HUES6 (cell line): ENCODE data around the gene WDR11.
A peak's percentile ranks its signal among the peaks of the same experiment; 100 is the strongest.

Experiments used
- H3K27ac ChIP-seq: 2 replicates; pipeline ENCODE4 v1.7.0; 2013; ENCODE audit warnings: low read depth, mild to moderate bottlenecking, low read length, inconsistent platforms
- H3K27me3 ChIP-seq: 2 replicates; pipeline ENCODE4 v1.6.1; 2013; ENCODE audit warnings: low read length; ENCODE audit not compliant: control insufficient read depth, insufficient read depth
- H3K36me3 ChIP-seq: 2 replicates; pipeline ENCODE4 v1.6.1; 2013; ENCODE audit warnings: low read length; ENCODE audit not compliant: control insufficient read depth, insufficient read depth
- H3K4me1 ChIP-seq: 2 replicates; pipeline ENCODE4 v1.6.1; 2013; ENCODE audit warnings: low read length; ENCODE audit not compliant: control insufficient read depth, insufficient read depth
- H3K4me3 ChIP-seq: 2 replicates; pipeline ENCODE4 v1.5.1; 2013; ENCODE audit warnings: low read depth, low read length
- H3K9ac ChIP-seq: one replicate; pipeline ENCODE4 v1.6.1; 2013; ENCODE audit warnings: mild to moderate bottlenecking, low read length
- H3K9me3 ChIP-seq: 2 replicates; pipeline ENCODE4 v1.6.1; 2013; ENCODE audit warnings: low read depth, low read length; ENCODE audit not compliant: control insufficient read depth, insufficient read depth

Gene WDR11, protein sequence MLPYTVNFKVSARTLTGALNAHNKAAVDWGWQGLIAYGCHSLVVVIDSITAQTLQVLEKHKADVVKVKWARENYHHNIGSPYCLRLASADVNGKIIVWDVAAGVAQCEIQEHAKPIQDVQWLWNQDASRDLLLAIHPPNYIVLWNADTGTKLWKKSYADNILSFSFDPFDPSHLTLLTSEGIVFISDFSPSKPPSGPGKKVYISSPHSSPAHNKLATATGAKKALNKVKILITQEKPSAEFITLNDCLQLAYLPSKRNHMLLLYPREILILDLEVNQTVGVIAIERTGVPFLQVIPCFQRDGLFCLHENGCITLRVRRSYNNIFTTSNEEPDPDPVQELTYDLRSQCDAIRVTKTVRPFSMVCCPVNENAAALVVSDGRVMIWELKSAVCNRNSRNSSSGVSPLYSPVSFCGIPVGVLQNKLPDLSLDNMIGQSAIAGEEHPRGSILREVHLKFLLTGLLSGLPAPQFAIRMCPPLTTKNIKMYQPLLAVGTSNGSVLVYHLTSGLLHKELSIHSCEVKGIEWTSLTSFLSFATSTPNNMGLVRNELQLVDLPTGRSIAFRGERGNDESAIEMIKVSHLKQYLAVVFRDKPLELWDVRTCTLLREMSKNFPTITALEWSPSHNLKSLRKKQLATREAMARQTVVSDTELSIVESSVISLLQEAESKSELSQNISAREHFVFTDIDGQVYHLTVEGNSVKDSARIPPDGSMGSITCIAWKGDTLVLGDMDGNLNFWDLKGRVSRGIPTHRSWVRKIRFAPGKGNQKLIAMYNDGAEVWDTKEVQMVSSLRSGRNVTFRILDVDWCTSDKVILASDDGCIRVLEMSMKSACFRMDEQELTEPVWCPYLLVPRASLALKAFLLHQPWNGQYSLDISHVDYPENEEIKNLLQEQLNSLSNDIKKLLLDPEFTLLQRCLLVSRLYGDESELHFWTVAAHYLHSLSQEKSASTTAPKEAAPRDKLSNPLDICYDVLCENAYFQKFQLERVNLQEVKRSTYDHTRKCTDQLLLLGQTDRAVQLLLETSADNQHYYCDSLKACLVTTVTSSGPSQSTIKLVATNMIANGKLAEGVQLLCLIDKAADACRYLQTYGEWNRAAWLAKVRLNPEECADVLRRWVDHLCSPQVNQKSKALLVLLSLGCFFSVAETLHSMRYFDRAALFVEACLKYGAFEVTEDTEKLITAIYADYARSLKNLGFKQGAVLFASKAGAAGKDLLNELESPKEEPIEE

DNA sequence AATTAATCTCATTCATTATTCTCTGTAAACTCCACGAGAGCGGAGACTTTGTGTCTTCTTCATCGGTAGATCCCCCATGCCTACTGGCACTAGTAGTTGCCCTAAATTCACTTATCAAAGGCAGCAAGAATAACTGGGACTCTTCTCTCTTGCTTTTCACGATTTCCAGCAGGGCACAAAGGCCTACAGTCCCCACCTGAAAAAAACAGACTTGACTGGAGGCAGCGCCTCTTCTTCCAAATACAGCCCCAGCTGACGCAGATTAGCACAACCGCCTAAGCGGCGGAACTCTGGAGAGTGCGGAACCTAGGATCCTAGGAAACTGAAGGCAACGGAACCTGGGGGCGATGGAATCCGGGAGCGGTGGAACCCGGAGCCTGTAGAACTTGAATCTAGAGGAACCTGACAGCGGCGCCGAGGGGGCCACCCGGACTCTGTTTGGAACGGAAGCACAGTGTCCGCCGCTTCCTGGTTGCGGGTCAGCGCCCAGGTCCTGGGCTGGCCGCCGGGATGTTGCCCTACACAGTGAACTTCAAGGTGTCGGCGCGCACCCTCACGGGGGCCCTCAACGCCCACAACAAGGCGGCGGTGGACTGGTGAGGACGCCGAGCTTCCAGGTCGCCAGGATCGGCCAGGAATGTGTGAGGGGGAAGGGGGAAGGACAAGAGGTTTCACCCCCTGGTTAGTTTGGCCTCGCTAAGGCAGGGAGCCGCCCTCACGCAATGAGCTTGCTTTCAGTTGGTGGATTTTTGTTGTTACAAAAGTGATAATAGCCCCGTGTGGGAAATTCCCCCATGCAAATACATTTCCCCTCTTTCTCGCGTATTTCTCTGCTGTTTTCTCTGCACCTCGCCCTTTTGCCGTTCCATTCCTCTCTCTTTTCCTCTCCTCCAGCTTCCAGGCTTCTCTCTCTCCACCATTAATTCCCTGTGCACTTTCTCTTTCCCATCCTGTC, at the start of gene WDR11:
Gene WDR11, plus strand, starts transcription at position 452 of the 955 bp plus-strand sequence. Its CDS starts 59 bp downstream, at position 511.
- peak within 1 kb of the TSS; percentile 95 for H3K4me3 ChIP-seq
- H3K27ac ChIP-seq = peak within 1 kb of the TSS; percentile 52; the same call in 1 of the 2 replicates
- peak within 1 kb of the TSS; percentile 91 for H3K9ac ChIP-seq
- peaks cover 9% of the 10 kb centered on the region; the same call in 1 of the 2 replicates for H3K4me1 ChIP-seq
- H3K9me3 ChIP-seq = peaks cover 2% of the 10 kb centered on the region; the same call in 1 of the 2 replicates
- no peaks in the 10 kb centered on the region for H3K27me3 ChIP-seq
- H3K36me3 ChIP-seq = peaks cover 27% of the 10 kb centered on the region

DNA sequence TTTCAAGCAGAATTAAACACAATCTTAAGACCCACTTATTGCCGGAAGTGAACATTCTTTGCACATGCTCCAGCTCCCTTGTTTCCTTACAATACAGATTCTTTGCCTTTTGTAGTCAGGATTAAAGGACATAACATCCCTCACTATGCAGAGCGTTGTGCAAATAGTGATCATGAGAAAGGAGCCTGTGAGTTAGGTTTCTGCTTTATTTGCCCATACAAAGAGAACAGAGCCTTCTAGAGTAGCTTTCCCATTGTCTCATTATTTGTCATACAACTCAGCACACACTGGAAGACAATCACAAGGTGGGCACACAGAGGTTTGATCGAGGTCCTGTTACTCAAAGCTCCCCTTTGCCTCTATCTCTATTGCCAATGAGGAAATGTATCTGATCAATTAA, 48.2 kb upstream of the WDR11 start:
- peaks cover 16% of the 10 kb centered on the region for H3K4me1 ChIP-seq
- peaks cover 1% of the 10 kb centered on the region; the same call in 1 of the 2 replicates for H3K9me3 ChIP-seq
- no peaks in the 10 kb centered on the region for H3K27me3 ChIP-seq
- H3K4me3 ChIP-seq = no peak overlapping the region
- H3K36me3 ChIP-seq = no peaks in the 10 kb centered on the region
- no peak overlapping the region for H3K27ac ChIP-seq
- no peak overlapping the region for H3K9ac ChIP-seq

DNA sequence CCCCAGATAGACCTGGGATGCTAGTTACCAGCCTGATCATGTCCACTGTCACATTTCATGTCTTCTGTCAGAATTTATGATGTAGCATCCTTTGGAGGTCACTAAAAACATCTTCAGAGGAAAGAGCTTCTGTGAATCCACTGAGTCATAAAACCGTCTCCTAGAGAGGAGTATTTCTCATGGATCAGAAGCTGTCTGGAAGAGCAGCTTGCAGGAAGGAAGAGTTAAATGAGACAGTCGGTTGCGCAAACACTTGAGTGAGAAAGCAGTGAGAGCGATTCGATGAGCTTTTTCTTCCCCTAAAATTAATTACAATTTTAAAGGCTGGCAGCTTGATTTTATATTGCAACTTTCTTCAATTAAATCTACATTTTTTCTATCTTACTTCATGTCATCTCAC, 47.2 kb upstream of the WDR11 start:
- no peak overlapping the region for H3K27ac ChIP-seq
- H3K9me3 ChIP-seq = no peaks in the 10 kb centered on the region
- no peak overlapping the region for H3K4me3 ChIP-seq
- H3K9ac ChIP-seq = no peak overlapping the region
- no peaks in the 10 kb centered on the region for H3K36me3 ChIP-seq
- H3K4me1 ChIP-seq = peaks cover 16% of the 10 kb centered on the region
- H3K27me3 ChIP-seq = no peaks in the 10 kb centered on the region

- H3K9ac ChIP-seq = no peak overlapping the region
- no peaks in the 10 kb centered on the region for H3K27me3 ChIP-seq
- H3K4me3 ChIP-seq = no peak overlapping the region
- H3K36me3 ChIP-seq = no peaks in the 10 kb centered on the region
- no peak overlapping the region for H3K27ac ChIP-seq
- no peaks in the 10 kb centered on the region for H3K9me3 ChIP-seq
- H3K4me1 ChIP-seq = peaks cover 14% of the 10 kb centered on the region
Observed at GRCh38 chr10:120805014-120805812, 45.9 kb upstream of the WDR11 start.

DNA sequence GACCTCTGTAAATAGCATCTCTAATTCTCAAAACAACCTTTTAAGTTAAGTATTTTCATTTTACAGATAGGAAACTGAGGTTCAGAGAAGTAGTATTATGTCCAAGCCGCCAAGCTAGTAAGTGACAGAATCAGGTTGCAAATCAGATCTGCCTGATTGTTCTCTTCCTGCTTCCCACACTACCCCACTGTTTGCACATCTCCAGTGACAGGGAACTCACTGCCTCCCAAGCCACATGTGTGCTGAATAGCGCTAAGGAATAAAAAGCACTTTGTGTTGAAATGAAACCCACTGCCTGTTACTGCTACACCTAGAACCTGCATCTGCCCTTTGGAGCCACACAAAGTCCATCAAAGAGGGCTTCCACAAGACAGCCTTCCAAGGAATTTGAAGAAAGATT, 45.1 kb upstream of the WDR11 start:
- Histone ChIP-seq H3K4me3 (no peak overlapping the region), H3K27me3 (no peaks in the 10 kb centered on the region), H3K27ac (no peak overlapping the region), H3K9ac (no peak overlapping the region), H3K4me1 (peaks cover 14% of the 10 kb centered on the region), H3K36me3 (no peaks in the 10 kb centered on the region), H3K9me3 (no peaks in the 10 kb centered on the region)

DNA sequence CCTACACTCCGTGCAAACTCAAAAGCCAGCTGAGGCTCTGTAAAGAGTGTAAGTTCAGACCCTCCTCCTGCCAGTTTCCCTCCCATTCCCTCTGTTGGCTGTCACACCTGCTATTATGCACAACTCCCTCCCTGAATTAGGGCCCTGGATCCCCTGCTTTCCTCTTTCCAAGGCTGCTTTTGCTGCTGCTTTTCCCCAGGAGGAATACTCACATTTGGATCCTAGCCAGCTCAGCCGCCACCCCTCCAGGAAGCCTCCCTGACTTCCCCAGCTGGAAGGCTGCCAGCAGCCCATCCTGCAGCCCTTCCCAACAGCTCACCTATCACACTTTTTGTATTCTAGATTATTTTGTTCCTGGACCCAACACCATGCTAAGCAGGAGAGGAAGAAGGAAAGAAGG, 40.9 kb upstream of the WDR11 start:
- no peak overlapping the region for H3K27ac ChIP-seq
- H3K27me3 ChIP-seq = no peaks in the 10 kb centered on the region
- no peak overlapping the region for H3K4me3 ChIP-seq
- peaks cover 4% of the 10 kb centered on the region; the same call in 1 of the 2 replicates for H3K9me3 ChIP-seq
- no peaks in the 10 kb centered on the region for H3K36me3 ChIP-seq
- H3K9ac ChIP-seq = no peak overlapping the region
- peaks cover 7% of the 10 kb centered on the region; the same call in 1 of the 2 replicates for H3K4me1 ChIP-seq

DNA sequence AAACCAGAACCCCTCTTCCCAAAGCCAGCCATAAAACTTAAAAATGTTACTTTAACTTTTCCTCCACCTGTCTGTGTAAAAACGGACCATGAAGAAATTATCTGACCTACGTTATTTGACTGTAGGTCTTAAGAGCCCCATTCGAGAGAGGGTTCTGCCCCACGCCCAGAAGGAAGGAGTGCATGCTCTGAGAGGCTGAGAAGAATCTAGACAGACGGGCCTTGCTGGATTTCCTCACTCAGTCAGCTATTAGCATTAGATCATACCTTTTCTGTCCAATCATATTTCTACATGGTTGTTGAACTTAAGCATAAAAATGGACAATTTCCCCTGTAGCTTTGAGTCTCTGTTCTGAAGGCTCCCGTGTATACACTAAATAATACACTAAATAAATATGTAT, 38.1 kb upstream of the WDR11 start:
- Histone ChIP-seq H3K9ac (no peak overlapping the region), H3K9me3 (peaks cover 4% of the 10 kb centered on the region; the same call in 1 of the 2 replicates), H3K4me1 (peaks cover 7% of the 10 kb centered on the region; the same call in 1 of the 2 replicates), H3K27ac (no peak overlapping the region), H3K4me3 (no peak overlapping the region), H3K36me3 (no peaks in the 10 kb centered on the region), H3K27me3 (no peaks in the 10 kb centered on the region)

DNA sequence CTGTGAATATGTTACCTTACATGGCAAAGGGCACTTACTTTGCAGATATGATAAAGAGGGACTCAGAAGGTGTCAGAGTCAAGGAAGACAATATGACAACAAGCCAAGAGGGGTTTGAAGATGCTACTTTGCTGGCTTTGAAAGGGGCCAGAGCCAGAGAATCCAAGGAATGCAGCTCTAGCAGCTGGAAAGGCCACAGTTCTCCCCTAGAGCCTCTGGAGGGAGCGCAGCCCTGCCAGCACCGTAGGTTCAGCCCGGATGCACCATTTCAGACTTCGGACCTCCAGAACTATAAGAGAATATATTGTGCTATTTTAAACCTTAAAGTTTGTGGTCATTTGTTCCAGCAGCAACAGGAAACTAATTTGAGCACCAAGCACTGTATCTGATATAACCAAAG, 32.9 kb upstream of the WDR11 start:
- no peaks in the 10 kb centered on the region for H3K27me3 ChIP-seq
- H3K9ac ChIP-seq = no peak overlapping the region
- H3K36me3 ChIP-seq = no peaks in the 10 kb centered on the region
- no peak overlapping the region for H3K4me3 ChIP-seq
- no peak overlapping the region for H3K27ac ChIP-seq
- peaks cover 4% of the 10 kb centered on the region; the same call in 1 of the 2 replicates for H3K9me3 ChIP-seq
- H3K4me1 ChIP-seq = no peaks in the 10 kb centered on the region

- Histone ChIP-seq H3K27ac (no peak overlapping the region), H3K36me3 (no peaks in the 10 kb centered on the region), H3K9me3 (peaks cover 4% of the 10 kb centered on the region; the same call in 1 of the 2 replicates), H3K4me1 (no peaks in the 10 kb centered on the region), H3K4me3 (no peak overlapping the region), H3K27me3 (no peaks in the 10 kb centered on the region), H3K9ac (no peak overlapping the region)
Observed at GRCh38 chr10:120819366-120819765, 31.8 kb upstream of the WDR11 start.
